Renal cortical epithelial cell (primary cell): ENCODE data around the gene SWI5. TPM values are rescaled to one million over a fixed set of nuclear protein-coding genes. Genes with fewer than 3 reads are reported as not detected.

Experiments
- DNase-seq: peaks from one replicate; pipeline ENCODE4 v3.0.0-alpha.2; 2011; ENCODE audit warnings: low read depth
- total RNA-seq: library from RNA; depleted of rRNA; stranded (reverse); fragments of >200 nt; gene quantifications from 2 replicates; pipeline ENCODE4 v1.2.3, GENCODE V29; 2014

SWI5 gene
- total RNA-seq, 1 donor from 2014 or later: 22.6 TPM

DNA sequence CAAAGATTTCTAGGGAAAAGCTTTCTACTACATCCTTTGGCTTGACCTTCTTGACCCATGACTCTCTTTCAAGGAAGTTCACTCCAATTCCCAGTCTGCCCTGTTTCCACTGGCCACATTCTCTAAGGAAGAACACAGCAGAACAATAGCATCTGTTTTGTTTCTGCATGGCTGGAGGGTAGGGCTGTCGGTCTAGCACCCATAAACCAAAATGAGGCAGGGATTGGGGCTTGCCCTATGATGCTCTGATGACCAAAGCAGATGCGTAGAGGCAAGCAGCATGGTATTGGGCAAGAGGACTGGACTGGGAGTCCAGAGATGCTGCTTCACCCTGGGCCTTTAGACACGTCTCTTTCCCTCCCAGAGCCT, 24.4 kb upstream of the SWI5 start:
- DNase-seq: peak; percentile 39

DNA sequence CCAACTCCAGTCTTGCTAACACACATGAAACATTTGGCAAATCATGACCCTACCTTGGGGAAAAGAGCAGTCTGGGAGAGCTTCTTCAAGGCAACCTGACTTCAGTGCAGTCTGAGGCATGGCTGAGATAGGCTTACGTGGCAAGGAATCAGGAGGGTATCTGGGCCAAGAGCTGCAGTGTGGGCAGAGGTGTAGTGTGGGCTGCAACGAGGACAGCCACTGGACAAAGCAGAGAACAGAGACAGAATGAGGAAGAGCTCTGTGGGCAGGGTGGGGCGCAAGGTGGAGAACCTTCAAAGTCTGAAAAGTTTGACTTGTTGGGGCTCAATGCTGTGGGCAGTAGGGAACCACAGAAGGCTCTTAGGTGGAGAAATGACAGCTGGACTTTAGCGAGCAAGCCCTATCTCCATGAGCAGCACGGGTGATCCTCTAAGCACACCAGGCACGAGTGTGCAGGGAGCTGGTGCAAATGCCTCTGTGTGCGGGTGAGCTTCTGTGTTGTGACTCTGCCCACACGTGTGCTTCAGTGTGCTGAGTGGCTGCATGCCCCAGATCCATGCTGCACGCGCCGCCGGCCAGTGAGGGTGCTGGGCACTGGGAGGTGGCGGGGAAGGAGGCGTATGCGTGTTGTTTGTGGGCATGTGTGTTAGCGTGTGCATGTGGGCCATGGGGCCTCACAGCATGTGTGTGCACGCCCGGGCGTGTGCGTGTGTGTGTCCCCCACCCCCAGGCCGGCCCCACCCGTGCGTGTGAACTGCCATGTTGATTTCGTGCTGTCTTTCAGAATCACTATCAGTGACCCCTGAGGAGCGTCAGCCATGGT, 23.5 kb upstream of the SWI5 start:
- no peak for DNase-seq

DNA sequence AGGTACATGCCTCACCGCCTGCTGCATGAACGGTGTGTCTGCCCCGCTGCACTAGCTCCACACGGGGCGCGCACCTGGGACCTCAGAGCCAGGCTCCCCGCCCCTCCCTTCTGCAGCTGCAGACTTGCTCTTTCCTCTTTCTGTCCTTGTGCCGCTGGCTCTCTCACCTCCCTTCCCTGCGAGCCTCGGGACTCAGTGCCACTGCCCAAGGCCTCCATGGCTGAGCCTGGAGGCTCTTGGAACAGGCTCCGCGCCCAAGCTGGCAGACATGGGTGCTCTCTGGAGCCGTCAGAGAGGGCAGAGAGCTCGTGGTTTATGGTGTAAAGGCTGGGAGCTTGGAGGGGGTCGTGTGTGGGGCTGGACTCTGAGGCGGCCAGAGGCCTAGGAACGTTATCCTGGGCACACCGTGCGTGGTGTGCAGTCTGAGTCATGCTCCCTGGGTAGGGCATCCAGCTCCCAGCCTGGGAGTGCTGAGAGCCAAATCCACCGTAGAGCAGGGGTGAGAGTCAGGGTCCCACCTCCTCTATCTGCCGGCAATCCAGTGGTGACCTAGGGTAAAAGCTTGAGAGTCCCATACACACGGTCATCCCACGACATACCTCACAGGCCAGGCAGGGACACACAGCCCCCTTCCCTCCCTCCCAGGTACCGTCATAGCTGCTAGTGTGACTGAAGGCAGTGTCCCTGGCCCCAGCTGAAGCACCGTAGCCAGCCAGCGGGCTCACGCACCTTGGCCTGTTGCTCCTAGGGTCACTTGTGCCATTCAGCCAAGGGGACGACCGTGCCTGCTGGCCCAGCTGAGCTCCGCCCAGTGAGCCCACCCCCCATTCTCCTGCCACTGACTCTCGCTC, 22.7 kb upstream of the SWI5 start:
- DNase-seq: no peak

DNA sequence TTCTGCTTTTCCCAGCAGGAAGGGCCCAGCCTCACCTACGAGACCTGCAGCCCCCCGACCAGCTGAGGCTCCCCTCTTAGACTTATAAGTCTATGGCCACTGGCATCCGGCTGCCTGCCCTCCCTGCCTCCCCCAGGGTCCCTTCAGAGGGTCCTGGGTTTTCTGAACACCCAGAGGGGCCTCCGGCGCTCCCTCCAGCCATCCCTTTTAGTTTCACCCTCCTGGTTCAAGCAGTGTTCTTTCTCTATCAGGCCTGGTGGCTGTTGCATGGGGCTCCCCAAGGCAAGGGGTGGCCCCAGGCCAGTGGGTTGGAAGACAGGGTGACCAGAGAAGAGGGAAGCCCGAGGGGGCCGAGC, 22.1 kb upstream of the SWI5 start:
- no peak for DNase-seq

DNA sequence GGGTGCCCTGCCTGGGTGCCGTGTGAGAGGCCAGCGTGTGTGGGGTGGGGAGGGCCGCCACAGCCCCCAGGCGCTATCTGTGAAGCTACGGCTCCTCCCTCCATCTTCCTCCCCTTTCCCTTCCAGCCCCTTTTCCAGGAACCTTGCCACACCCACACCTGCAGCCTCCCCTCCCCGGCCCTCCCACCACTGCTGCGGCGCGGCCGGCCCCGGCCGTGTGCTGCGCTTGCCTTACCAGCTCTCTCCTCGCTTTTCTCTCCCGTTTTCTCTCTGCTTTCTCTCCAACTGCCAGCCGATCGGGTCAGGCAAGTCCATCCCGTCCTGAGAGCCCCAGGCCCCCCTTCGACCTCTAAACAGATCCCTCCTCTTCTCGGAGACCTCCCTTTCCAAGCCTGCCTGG, 21.7 kb upstream of the SWI5 start:
- no peak for DNase-seq

DNA sequence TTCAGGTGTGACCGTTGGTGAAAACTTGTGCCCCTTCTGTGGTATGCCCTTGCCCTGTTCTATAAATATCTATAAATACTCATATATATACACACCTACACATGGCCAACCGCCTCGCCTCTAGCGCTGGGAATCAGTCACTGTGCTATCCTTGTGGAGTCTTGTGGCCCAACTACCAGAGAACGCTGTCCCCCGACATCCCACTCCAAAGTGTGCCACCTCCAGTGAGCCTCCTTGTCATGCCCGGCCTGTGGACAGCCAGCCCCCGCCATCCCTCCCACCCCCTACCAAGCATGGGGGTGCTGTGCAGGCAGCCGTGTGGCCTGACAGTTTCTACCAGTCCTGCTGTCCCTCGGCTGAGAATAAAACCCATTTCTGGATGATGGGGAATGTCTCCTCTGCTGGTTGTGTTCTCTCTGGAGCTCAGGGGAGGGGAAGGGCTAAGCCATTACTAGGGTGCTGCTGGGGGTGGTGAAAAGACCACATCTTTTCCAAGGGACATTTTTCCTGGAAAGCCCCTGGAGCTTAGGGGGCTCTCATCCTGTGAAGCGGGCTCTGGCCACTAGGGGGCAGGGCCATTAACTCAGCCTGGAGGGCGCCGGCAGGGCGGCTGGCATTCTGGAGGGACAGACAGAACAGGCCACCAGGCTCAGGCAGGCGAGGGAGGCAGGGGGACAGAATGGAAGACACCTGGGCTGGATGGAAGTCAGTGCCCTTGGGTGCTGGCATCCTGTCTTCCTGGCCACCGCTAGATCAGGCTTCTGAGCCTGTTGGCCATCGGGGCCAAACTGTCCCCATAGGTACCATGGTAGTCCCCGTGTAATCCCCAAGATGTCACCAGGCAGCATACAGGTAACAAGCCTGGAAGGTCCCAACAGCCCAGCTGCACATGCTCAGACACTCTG, 21.0 kb upstream of the SWI5 start:
- DNase-seq: no peak

DNA sequence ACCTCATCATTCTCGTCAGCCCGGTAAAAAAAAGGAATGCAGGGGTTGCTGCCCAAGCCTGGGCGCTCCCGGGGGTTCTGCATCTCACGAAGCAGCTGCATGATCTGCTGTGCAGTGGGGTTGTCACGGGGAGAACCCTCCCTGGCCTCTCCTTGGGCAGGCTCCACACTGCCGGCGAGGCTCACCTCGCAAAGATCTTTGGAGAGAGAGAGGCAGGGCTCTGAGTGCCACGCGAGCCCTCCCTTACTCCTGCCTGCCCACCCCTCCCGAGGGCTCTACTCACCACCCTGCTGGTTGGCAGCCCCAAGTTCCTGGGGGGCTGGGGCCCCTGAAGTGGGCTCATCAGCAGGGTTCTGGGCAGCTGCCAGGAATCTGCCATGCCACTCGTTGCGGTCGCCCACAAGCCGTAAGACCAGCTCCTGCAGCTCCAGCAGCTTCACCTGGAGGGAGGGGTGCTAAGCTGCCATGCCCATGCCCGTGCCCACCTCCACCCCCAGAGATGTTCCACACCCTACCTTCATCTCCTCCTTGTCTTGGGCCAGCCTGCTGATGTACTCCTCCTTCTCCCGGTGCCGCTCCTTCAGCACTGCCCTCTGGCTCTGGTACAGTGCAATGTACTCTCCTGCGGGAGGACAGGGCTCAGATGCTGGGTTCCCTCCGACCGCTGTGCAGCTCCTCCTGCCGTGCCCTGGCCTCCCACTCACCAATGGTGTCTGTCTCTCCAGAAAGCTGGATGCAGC, 18.8 kb upstream of the SWI5 start:
- DNase-seq: no peak

DNA sequence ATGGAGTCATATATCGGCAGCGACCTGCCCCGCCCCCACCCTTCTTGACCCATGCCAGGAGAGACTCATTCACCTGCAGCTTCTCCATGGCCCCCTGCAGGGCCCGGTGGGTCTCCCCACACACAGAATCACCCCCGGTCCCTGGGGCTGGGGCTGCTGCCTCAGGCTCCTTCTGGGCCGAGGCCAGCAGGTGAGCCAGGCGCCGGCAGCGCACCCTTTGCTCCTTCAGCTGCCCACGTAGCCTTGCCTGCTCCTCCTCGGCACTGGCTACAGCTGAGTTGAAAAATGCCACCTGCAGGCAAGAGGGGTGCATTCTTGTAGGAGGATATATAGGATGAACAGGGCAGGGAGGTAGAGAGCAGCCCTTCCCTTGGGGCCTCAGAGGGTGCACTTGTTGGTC, 18.2 kb upstream of the SWI5 start:
- no peak for DNase-seq

DNA sequence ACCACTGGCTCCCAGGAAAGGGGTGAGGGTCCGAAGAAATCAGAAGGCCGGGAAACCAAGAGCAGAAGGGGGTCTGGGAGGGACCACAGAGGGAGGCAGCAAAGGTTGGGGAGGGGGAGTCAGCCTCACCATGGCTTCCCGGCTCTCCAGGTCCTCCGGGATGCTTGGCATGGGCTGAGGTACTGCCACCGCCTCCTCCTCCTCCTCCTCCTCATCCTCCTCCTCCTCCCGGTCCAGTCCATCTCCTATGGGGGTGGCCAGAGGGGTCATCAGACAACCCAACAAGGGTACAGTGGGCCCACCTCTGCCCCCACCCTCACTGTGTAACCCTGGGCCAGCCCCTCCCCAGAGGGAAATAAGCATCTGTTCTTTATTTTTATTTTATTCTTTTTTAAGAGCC, 17.8 kb upstream of the SWI5 start:
- DNase-seq: no peak

DNA sequence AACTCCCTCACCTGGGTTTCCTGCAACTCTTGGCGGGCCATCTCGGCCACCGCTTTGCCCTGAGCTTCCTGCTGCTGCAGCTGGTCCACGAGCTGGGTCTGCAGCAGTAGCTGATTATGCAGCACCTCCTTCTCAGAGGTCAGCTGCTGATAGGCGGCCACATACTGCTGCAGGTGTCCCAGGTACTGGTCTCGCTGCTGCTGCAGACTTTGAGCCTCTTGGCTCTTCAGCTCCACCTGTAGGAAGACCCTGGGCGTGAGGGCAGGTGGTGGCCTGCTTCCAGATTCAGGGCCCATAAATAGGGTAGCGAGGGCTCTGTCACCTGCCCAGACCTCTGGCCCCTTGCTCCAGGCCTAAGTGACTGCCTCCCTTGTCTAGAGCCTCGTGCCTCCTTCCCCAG, 16.9 kb upstream of the SWI5 start:
- no peak for DNase-seq

DNA sequence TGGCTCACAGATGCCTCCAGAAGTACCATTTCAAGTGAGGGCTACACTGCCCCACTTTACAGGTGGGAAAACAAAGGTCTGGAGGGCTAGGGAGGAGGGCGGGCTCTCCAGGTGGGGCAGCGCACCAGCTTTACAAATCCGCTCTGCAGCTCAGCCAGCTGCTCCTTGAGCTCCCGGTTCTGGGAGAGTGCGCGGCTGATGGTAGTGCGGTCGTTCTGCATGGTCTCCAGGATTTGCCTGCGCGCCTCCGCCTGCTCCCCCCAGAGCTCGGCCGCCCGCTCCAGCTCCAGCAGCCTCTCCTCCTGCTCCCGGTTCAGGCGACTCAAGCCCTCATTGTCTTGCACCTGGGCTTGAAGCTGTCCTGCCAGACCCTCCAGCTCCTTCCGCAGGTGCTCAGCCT, 15.7 kb upstream of the SWI5 start:
- DNase-seq: no peak

DNA sequence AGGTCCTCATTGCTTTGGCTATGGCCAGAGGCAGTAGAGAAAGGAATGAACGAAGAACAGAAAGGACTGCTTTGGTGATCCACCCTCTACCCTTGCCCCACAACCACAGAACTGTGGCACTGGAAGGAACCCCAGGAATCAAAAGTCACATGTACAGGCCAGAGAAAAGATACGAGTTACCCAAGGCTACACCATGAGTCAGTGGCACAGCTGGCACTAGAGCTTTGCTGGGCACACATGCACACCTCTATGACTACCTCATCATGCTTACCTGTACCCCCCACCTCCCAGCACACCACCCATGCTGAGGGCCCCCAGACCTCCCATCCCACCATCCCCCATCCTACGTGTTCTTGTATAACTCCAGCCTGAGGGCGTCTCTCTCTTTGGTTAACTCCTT, 13.4 kb upstream of the SWI5 start:
- no peak for DNase-seq

DNA sequence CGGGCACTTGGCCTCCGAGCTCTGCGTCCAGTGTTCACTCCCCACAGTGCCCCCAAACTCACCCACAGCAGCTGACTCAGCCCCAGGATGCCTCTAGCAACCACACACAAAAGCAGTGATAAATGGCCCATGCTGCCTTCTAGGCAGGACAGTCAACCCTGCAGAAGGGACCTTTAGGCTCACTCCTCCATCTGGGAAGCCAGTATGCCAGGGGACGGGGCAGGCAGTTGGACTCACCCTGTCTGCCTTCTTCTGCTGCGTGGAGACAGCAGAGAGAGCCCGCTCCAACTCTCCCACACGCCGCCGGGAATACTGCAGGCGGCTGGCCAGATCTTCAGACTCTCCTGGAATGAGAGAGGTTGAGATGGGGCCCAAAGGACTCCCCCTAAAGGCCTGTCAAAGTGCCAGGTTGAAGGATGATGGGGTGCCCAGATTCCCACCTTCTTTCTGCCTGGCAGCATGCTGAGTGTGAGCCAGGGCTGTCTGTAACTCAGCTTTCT, 10.7 kb upstream of the SWI5 start:
- no peak for DNase-seq

DNA sequence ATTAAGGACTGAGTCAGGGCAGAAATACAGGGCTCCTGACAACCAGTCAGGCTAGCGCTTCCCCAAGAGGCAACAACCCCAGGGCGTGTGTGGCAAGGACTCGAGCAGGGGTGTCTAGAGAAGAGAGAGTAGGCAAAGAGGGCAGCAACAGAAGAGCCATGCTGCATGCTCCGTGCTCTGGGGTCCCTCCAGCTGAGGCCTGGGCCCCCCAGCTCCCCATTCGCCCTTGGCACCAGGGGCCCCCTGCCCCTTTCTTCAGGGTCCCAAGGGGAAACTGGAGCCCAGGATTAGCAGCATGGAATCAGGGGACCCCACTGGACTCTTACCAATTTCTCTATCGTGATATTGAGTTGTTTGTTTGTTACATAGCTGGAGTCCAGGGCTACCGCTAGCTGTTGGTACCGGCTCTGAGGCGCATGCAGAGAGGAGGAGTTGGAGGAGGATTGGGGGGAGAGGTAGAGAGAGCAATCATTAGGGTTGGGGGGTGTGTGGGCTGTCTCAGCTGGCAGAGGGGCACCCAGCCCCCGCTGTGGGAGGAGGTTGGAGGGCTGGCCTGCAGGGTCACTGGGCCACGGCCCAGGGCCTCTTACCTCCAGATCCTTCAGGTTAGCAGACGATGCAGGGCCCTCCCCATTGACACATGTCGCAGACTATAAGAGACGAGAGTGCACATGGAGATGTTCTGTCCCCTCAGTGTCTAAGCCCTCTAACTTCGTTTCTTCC, 9.0 kb upstream of the SWI5 start:
- DNase-seq: no peak

DNA sequence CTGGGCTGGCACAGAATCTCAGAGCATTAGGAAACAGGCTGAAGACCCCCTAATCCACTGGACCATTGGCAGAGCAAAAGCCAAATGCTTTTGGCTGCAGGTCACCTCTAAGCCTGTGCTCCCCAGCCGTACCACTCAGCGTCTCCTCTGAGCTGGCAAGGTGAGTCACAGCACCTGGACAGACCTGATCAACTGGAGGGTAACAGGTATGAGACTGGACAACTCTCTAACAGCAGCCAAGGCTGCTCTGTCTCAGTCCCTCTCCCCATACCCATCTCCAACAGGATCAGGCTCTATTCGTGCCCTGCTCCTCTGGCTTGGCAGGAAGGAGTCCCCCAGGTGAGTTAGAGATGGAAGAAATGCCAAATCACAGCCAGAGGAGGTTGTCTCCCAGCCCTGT, 5.0 kb upstream of the SWI5 start:
- peak; percentile 18 for DNase-seq

DNA sequence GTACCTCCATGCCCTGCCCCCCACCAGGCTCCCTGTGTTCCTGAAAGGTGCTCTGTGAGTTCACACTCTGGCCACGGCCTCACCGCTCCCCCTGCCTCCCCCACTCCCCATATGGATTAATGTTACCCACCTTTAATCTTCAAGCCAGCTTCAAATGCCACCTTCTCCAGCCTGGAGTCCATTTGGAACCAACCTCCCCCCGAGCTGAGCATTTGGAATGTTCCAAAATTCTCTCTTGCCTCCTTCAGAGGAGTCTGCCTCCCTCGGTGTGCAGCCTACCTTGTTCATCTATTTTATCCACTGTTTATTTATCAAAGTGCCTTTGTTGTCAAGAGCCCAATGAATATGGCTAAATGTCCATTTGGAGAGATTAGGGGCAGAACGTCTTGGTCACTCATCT, 4.6 kb upstream of the SWI5 start:
- DNase-seq: no peak

DNA sequence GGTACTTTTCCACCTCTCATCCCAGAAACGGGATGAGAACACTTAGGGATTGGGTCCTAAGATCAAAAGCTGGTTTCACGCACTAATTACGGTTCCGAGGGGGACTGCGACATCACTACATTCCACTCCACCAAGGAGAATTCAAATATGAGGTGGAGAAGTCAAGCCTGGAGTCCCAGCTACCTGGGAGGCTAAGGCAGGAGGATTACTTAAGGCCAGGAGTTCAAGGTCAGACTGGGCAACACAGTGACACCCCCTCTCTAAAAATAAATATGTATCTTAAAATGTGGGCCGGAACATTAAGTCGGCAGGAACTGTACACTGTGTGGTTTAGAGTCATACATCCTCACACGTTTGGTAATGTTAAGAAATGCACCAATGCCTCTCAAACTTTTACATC, 1.8 kb upstream of the SWI5 start:
- DNase-seq: no peak

DNA sequence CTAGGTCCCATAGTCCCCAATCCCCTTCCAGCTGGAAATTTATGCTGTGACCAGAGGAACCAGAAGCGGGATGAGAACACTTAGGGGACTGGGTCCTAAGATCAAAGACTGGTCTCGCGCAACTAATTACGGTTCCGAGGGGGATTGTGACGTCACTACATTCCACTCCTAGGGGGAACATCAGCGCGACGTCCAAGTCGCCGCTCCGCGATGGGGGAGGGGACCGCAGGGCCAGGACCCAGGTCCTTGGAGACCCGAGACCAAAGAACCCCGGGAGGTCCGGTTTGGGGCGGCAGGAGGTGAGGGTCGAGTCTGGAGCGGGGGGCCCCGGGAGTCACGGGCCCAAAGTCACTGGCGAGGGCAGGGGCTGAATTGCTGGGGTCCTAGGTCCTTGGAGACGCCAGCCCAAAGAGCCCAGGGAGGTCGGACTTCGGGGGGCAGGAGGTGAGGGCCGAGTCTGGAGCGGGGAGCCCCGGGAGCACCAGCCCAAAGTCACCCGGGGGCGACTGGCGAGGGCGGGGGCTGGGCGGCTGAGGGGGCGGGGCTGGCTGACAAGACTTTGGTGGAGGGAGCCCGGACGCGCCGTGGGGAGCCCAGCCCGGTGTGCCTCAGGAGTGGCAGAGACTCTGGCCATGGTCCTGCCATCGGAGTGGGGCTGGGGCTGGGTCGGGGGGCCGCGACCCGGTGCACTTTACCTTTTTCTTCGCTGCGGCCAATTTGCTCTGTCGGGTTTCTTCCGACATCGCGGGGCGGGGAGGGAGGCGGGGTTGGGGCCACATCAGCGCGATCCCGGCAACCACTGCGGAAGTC, 673 bp upstream of the SWI5 start, which contains the start of gene GOLGA2:
Gene GOLGA2, minus strand, starts transcription at position 810 of the 810 bp plus-strand sequence. Its CDS starts 31 bp downstream, at position 779.
- DNase-seq: peak; percentile 50

DNA sequence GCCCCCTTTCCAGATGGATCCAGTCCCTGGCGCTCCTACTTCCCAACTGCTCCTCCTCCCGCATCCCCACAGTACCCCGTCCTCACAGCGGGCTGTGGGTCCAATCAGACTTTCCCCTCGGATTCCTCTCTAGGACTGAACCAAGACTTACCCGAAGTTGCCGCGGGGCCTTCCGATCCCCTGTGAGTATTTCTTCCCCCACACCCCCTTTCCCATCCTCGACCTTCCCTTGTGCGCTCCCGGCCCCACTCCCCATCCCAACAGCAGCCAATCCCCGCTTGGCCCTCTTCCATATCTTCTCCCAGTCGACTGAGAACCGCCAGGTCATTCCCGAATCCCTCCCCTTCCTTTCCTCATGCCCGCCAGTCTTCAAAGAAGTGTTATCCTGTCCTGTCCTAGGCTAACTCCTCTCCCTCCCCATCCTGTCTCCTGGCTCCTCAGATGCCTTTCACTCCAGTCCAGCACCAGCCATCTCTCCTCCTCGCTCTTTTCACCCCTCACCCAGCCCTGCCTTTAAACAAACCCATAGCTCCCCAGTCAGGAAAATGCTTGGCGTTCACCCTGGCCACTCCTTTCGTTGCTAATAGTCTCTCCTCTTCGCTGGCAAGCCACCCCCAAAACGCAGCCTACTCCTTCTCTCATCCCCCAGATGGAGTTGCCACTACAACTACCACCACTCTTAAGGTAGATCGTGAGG, 646 bp downstream of the SWI5 start:
- DNase-seq: no peak
